Nucleus accumbens (tissue), 56 donors: ENCODE measurements around the gene IGSF9.

ENCODE experiments used
- DNase-seq, 56 donors: peaks; one replicate each; lab custom pipeline; 2025; lab: John Stamatoyannopoulos, UW

The IGSF9 gene

DNA sequence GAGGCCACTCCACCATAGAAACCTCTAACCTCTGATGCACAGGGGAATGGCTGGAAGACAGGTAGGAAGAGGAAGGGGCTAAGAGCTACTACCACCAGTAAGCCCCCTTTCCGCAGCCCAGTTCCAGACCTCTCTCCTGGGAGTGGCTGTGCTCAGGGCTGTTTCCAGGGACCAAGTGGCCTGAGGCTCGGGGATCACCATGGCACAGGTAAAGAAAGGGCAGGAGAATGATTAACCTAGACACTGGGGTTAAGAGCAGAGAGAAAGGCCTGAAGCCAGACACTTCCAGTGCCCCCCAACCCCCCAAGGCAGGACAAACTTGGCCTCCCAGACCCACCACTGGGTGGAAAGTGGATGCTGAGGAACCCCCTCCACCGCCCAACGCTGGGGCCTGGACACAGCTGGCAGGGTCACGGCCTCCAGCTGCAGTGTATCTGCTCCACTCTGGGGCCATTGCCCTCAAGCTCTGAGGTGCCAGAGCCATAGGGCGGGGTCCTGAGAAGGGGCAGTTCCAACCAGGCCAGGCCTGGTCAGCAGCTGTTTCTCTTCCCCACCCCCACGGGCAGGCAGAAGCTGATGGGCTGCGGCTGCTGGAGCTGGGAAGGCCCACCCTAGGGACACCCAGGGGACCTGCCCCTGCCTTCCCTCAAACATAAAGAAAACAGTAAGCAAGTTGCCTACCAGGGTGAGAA is 22.8 kb downstream of the IGSF9 start:
- no peak for DNase-seq

DNA sequence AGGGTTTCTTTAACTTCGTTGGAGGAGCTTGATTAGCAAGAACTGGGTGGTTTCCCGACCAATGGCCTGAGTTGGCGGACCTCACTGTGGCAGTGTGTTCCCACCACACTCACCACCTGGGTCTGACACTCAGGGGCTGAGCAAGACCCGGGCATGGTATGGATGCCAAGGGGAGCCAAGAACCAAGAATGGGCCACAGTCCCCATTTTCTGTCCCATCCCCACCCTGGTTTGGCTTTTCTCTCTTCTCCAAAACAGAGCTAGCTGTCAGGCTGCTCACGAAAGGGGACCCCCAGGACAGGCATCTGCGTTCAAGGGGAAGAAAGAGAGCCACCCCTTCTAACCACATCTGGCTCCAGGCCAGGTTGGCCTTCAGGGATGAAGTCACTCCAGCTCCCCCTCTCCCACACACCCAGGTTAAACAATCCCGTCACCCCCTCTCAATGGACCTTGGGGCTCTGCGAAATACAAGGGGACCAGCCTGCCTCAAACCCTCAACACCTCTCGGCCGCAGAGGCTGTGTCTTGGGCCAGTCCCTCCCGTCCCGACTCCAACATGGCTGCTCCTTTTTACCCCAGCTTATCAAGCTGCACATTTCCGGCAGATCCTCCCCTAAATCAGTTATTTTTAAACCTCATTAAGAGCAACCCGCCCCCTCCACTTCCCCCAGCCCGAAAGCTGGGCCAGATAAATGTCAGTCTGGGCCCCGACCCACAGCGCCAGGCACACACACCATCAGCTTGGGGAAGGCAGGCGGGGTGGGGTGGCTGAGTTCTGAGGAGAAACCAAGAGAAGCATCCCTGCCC is 23.5 kb downstream of the IGSF9 start:
- no peak for DNase-seq

DNA sequence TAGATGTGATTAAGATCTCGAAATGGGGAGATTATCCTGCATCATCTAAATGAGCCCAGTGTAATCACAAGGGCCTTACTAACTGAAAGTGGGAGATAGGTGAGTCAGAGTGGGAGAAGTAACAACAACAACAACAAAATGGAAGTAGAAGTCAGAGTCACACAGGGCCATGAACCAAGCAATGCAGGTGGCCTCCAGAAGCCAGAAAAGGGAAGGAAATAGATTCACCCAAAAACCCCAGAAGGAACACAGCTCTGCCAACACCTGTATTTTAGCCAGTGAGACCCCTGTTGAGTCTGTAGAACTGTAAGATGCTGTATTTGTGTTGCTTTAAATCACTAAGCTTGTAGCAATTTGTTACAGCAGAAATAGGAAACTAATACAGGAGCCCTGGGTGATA is 24.2 kb downstream of the IGSF9 start:
- DNase-seq, result no peak

DNA sequence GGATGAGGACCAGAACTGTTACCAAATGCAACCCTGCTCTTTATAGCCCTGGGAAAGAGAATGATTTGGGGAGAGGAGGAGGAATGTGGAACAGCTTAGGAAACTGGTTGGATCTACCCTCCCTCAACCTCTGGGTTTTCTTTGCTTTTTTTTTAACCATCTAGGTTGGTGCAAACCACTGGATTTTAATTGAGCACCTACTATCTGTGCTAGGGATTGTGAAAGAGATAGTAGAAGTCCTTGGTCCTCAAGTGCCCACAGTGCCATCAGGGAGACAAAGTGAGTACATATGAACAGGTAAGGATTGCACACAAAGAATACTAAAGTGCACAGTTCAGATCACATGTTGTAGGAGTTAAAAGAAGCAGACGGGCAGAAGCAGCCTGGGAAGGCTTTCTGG is 24.8 kb downstream of the IGSF9 start:
- no peak for DNase-seq

DNA sequence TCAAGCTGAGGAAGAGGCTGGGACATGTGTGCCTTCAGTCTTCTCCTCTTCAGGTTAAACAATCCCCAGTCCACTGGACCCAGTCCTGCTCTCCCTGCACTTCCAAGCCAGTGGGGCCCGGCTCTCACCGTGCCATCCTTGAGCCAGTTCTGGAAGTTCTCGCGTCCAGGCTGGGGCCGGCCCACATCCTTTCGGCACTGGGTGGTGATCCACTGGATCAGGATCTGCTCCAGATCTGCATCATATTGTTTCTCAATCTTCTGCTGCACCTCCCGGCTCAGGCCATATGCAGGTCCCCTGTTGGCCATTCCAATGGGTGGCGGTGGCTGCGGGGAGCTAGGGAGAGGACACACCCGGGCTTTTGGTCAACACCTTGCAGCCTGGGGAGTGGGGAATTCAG is 25.2 kb downstream of the IGSF9 start:
- DNase-seq, result no peak

DNA sequence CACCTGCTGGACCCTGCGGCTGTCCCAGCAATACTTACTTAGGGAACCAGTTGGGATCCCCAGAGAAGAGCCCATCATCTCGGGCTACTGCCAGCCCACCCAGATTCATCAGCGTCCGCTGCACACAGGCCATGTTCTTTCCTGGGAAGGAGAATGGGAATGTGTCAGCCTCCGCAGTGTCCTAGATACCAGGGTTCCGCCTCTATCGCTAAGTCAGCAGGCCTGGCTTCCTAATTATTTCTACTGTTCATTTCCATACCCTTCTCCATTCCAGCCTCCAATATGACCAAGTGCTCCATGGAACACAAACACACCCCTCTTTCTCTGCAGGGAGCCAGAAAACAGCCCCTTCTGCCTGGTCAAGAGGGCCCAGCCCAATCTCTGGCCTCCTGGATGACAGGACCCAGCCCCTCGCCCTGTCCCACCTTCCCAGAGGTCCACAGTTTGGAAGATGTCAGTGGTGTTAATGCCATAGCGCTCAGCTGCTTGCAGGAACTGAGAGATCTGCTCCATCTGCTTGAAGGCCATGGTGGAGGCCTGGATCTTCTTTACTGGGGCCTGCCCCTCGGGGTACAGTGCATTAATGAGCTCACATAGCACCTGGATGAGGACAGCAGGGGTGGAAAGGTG is 26.1 kb downstream of the IGSF9 start:
- no peak for DNase-seq

DNA sequence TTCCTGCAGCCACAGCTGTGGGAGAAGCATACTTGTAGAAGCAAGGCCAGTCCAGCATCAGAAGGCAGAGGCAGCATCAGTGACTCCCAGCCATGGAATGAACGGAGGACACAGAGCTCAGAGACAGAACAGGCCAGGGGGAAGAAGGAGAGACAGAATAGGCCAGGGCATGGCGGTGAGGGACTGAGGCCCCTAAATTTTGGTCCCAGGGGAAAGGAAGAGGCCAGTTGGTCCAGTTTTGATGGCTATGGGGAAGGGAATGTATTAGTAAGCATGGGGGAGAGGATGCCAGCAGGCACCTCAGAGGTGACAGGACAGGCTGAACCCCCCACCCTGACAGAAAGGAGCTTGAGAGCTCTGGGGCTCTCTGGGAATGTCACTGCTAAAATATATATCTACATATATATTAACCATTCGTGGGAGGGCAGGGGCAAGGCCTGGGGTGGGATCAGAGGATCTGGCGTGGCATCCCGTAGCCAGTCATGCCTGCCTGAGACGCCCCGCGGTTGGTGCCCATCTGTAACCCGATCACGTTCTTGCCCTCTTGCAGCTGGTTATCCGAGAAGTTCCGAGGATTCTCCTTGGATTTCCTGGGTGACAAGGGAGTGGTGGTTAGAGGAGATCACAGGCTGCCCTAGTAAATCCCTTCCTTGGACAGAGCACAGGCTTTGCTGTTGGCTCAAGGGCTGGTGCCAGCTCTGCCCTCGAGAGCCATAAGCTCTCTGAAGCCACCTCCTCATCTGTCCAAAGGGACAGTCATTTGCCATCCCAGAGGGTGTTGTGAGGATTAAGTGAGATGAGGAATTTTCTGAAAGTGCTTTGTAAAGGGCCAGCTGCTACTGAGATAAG is 26.8 kb downstream of the IGSF9 start:
- peak in 1 of 56 donors; percentile 7 for DNase-seq

DNA sequence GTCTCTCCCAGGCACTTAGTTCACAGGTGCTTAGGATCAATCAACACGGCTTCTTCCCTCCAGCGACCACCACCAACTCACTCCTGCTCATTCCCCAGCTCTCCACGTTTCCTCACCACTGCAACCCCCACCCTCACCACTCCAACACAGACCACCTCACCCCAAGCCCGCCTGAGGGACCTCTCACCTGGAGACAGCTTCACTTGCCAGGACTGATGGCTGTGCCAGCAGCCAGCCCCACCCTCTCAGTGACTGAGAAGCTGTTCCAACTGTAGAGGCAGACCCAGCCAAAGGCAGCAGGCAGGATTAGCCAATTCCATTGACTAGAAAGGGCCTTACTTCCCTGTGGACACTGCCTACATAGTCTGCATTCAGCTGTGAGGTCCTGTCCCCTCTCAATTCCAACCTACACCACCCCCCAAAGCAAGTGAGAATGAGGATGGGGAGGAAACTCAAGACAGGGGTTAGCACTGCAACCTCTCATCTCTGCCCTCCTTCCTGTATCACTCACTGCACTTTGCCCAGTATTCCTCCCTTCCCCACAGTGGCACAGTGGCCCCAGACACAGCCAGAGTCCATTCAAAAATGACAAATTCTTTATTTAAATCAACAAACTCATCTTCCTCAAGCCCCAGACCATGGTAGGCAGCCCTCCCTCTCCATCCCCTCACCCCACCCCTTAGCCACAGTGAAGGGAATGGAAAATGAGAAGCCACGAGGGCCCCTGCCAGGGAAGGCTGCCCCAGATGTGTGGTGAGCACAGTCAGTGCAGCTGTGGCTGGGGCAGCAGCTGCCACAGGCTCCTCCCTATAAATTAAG is 27.7 kb downstream of the IGSF9 start:
- peak in 6 of 56 donors; percentile 2 to 33 (median 14) for DNase-seq

DNA sequence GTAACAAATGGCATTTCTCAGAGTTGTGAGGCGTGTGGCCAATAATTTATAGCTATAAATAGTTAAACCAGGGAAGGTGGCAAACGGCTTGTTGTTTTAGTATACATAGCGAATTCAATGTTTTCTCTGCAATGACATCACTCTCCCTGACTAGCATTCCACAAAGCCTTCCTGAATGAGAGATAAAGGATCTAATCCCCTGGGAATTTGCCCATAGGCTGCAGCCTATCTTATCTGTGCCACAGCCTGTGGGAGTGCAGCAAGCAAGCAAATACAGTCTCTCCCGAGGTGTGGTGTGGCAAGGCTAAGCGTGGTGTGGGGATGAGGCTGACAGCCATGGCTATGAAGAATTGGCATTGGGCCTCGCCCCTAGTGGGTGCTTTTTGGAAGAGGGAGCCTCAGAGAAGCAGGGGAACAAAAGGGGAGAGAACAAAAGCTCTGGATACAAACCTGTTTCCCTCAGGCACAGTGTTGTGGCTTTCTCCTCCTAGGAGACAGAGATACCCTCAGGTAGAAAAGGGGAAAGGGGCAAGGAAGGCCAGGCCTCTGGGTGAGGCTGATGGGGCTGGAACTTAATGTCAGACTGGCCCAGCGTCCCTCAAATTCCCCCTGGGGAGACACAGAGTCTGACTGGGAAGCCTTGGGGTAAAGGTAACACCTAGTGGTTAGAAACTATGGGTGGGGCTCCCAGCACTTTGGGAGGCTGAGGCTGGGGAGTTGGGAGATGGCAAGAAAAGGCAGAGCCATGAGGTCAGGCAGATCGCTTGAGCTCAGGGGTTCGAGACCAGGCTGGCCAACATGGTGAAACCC is 29.0 kb downstream of the IGSF9 start:
- DNase-seq, result no peak

DNA sequence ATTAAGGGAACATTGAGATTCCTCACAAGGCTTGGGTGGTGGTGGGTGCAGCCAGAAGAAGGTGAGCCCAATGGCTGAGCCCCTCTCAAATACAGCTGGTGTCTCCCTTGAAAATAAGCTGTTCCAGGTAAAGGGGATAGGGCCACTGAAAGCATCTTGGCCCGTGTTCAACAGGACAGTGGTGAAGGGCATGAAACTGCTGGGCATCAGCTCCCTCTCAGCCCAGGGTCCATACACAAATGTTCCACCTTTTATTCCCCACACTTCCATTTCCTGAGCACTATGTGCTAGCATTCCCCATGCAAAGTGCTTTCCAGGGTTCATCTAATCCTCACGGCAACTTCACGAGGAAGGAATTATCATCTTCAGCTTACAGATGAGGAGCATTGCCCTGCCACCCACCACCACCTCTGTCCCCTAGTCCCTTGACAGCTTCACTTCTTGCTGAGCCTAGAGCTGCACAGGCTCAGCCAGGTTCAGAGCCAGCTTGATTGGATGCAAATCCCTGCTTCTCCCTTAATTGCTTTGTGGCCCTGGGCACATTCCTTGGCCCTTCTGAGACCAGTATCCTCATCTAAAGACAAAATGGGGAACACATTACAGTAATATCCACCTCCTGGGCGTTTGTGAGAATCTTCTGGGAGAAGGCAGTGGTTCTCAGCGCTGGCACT is 29.7 kb downstream of the IGSF9 start:
- no peak for DNase-seq

DNA sequence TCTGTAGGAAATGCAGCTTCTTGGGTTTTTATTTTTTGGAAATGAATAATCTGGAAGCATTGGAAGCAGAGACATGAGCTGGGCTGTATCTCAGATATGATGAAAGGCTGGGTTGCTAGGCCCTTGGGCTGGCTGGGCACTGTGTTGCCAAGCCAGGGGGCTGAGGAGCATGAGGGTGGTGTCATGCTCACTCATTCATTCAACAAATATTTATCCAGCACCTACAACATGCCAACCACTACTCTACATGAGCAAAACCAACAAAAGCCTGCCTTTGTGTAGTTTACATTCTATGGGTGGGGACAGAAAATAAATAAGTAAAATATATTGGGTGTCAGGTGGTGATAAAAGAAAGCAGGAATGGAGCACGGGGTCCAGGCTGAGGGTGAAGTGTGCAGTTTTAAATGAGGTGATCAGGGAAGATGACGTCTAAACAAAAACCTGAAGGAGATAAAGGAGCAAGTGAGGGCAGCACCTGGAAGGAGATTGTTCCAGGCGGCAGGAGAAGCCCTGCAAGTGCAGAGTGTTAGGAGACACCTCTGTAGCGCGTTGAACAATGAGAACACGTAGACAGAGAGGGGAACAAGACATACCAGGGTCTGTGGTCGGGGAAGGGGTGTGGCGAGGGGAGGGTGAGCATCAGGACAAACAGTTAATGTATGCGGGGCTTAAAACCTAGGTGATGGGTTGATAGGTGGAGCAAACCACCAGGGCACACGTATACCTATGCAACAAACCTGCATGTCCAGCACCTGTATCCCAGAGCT is 31.0 kb downstream of the IGSF9 start:
- no peak for DNase-seq

DNA sequence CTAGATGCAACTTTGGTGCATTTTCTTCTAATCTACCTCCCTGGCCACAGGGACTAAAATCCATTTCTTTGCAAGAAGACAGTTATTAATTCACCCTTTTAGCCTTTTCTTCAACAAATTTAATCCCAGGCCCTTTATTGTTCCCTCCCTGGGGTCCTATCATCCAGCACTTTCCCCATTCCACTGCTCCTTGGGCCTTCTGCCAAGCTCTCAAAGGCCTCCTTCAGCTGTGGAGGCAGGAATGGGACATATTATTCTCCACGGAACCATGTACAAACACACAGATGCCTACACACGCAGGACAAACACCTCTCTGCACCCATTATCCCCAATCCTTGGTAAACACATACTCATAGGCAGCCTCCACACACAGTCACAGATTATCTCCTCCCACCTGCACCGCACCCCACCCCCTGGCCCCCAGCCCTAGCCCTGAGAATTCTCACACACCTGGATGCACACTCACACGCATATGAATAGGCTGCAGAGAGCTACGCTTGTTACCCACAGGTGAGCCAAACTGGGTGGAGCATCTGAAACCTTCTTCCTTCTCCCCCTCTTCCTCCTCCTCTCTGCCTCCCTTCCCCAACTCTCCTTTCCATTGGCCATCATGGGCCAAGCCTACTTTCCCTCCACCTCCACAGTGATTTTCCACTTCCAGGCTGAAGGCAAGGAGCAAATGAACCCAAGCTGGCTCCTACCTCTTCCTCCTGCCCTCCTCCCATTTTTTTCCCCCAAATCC is 31.8 kb downstream of the IGSF9 start:
- DNase-seq, result no peak

DNA sequence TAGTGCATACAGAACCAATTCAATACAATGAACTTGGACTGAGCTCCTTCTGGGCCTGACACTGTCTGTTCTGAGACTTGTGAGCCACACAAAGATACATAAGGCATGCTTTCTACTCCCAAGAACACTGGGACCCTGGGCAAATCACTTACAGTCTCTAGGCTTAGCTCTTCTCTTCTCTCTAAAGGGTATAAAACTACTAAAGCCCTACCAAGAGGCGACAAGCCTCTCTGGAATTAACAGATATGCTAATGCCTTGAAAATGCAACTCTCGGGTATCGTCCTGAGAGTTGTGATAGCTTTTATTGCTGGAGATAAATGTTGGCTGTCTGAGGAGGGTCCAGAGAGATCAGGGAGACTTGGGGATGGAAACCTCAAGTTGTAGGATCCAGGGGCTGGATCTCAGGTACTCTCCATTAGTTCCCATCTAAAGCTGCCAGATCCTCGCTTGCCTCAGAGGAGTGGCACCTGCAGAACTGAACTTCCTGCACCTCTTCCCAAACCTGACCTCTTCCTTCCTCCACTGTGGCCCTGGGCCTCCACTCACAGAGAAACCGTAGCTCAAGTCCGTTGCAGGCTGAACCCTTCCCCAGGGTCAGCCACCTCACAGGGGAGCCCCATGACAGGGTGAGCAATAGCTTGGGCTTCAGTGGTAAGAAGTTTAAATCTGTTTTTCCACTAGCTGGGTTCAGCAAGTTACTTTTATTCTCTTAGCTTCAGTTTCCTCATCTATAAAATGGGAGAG is 33.9 kb downstream of the IGSF9 start:
- DNase-seq, result no peak

DNA sequence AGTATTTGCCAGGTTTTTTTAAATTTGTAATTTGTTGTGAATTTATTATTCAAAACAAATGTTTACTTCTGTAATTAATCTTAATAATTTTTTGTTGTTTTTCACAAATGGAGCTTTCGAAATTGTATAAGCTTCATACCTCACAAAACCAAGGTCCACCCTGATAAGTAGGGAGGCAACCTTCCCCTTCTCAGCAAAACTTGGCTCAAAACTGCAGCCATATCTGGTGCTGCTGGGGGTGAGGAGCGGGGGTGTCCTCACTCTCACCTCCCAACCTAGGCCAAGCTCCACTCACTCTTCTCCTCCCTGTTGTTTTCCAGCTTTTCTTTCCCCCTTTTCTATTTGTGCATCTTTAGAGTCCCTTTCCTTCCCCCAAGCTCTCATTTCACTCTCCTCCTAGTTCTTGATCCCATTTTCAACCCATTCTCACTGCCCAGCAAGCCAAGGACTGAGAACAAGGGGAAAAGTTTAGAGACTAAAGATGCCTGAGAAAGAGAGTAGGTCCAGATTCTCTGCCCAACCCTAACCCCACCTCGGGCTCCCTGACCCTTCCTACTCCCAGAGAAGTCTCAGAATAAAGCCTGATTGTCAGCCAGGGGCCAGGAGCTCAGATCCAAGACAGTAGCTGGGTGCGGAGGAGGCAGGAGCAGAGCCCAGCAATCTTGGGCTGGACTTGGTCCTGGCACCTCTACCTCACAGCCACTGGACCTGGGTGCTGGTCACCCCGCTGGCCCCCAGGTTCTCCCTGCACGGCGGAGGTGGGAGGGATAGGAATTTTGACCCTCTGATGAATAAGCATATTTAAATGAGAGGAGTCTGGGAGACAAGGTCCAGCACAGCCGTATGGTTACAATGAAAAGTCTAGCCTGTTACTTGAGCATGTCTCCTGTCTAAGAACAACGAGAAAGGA is 37.1 kb downstream of the IGSF9 start:
- no peak for DNase-seq

DNA sequence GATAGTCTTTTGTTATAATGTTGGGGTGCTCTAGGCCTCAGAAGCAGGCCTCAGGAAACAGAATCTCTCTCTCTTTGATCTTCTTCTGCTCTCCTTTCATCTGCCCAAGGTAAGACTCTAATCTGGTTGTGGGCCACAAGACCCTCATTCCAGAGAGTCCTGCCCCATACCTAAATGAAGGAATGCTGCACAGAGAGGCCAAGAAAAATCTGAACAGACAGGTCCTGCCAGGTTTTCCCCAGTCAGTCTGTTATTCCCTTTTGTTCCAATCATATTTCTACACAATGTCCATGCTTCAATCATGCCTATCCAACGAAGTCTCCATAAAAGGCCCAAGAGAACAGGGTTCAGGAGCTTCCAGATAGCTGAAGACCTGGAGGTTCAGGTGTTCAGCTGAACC is 38.5 kb downstream of the IGSF9 start:
- no peak for DNase-seq
